Measurements from ENCODE around the gene BPIFB1. TPM values are rescaled to one million over a fixed set of nuclear protein-coding genes. Genes with fewer than 3 reads are reported as not detected.

BPIFB1 gene
- total RNA-seq, 6 experiments from 2014 or later, result not detected

GRCh38 chr20:33299111-33299603, 16.1 kb downstream of the BPIFB1 start:
- no peak overlapping the region for H3K27ac Mint-ChIP-seq
- no peak overlapping the region for H3K4me3 Mint-ChIP-seq
- peaks cover 20% of the 10 kb centered on the region for H3K27me3 Mint-ChIP-seq (ENCODE audit: insufficient read depth)

DNA sequence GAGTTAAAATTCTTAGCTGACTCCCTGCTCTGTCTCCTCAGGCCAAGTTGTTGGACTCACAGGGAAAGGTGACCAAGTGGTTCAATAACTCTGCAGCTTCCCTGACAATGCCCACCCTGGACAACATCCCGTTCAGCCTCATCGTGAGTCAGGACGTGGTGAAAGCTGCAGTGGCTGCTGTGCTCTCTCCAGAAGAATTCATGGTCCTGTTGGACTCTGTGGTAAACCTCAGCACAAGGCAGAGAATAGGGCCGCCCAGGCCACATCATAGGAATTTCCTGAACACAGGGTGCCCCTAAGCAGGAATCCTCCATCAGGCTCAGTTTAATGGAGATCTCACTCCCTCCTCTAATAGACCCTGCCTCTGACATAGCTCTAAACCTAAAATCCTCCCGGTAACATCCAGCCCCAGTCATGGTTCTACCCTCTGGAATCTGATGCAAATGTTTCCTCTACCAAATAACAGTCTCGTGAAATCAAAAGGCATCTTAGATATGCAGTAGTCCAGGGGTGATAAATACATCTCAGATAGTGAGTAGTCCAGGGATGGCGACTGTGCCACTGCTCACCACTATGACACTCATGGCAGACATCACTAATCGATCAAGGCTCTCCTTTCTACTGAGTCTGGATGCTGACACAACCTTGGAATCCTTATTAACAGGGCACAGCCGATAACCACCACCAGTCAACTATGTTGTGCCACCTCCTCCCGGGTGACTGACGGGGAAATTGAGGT, 18.3 kb downstream of the BPIFB1 start:
- Mint-ChIP-seq H3K4me3 (no peak overlapping the region), H3K9me3 (peaks cover 5% of the 10 kb centered on the region), H3K36me3 (ENCODE audit: low read depth) (peaks cover 6% of the 10 kb centered on the region), H3K27me3 (ENCODE audit: insufficient read depth) (peaks cover 18% of the 10 kb centered on the region), H3K4me1 (ENCODE audit: low read depth) (peaks cover 23% of the 10 kb centered on the region), H3K27ac (peak overlapping the region; percentile 59)
- peak; percentile 65 for DNase-seq
- no peak for TF ChIP-seq CTCF (IDR thresholded peaks at IDR 0.05)

More at GRCh38 chr20:33299111-33299603, 16.1 kb downstream of the BPIFB1 start:
- peaks cover 6% of the 10 kb centered on the region for H3K36me3 Mint-ChIP-seq (ENCODE audit: low read depth)
- DNase-seq, result peak; percentile 16
- TF ChIP-seq CTCF (IDR thresholded peaks at IDR 0.05), result peak; percentile 98
- peaks cover 12% of the 10 kb centered on the region for H3K4me1 Mint-ChIP-seq (ENCODE audit: low read depth)
- H3K9me3 Mint-ChIP-seq, result peaks cover 5% of the 10 kb centered on the region

DNA sequence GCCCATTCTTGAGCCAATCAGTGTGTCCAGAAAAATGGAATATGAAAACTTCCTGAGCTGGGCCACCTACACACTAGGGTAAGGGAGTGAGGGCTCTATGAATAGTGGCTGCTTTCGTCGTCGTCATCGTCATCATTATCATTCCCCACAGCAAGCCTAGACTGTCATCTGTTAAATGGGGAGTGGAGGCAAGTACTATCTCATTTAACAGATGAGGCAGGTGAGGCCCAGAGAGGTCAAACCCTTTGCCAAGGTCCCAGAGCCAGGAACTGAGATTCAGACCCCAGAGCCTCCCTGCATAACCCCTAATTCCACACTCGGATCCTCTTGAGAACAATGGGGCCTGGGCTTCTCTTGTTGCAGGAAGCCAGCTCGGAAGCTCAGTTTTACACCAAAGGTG, 20.6 kb downstream of the BPIFB1 start:
- H3K27me3 Mint-ChIP-seq (ENCODE audit: insufficient read depth), result peaks cover 9% of the 10 kb centered on the region
- no peak overlapping the region for H3K27ac Mint-ChIP-seq
- peaks cover 6% of the 10 kb centered on the region for H3K36me3 Mint-ChIP-seq (ENCODE audit: low read depth)

DNA sequence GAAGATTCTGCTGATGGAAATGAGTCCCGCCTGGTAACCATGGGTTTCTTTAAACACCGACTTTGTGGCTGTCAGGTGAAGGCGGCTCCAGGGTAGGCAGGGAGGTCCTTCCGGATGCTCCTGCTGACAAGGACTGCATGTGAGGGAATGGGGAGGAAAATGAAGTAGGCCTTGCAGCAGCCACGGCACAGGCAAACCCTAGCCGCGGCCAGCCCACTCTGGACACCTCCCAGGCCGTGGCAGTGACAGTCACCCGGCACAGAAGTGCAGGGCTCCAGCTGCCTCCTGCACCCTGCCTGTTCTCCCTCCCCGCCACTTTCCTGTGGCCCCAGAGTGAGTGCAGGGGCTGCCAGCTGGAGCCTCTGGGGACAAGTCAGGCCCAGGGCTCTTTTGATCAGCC, 21.0 kb downstream of the BPIFB1 start:
- Mint-ChIP-seq H3K9me3 (peaks cover 5% of the 10 kb centered on the region), H3K4me3 (no peak overlapping the region), H3K36me3 (ENCODE audit: low read depth) (peaks cover 6% of the 10 kb centered on the region), H3K27ac (no peak overlapping the region), H3K27me3 (ENCODE audit: insufficient read depth) (peaks cover 9% of the 10 kb centered on the region), H3K4me1 (ENCODE audit: low read depth) (peaks cover 23% of the 10 kb centered on the region)
- no peak for TF ChIP-seq CTCF (IDR thresholded peaks at IDR 0.05)
- no peak for DNase-seq

More for the DNA sequence above, 20.6 kb downstream of the BPIFB1 start:
- no peak for DNase-seq
- peaks cover 23% of the 10 kb centered on the region for H3K4me1 Mint-ChIP-seq (ENCODE audit: low read depth)
- no peak overlapping the region for H3K4me3 Mint-ChIP-seq
- no peak for TF ChIP-seq CTCF (IDR thresholded peaks at IDR 0.05)
- peaks cover 5% of the 10 kb centered on the region for H3K9me3 Mint-ChIP-seq

DNA sequence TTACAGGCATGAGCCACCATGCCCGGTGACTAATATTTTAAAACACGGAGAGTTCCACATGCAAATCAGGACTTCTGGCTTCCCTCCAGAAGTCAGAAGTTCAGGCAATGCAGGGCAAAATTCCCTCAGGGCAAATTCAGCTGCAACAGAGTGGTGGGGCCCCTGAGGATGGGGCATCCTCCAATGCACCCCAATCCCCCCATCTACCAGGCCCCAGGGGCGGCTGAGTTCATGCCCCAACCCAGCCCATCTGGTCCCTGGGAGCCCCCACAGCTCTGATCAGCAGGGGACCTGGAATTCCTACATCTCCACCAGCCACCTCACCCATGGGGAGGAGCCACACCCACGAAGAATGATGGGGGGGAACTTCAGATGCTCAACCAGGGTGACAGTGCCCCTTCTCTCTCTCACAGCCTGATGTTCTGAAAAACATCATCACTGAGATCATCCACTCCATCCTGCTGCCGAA, 22.6 kb downstream of the BPIFB1 start:
- Mint-ChIP-seq H3K27ac (no peak overlapping the region), H3K36me3 (ENCODE audit: low read depth) (peaks cover 6% of the 10 kb centered on the region), H3K27me3 (ENCODE audit: insufficient read depth) (peaks cover 13% of the 10 kb centered on the region), H3K9me3 (peaks cover 5% of the 10 kb centered on the region), H3K4me1 (ENCODE audit: low read depth) (peaks cover 22% of the 10 kb centered on the region), H3K4me3 (no peak overlapping the region)
- TF ChIP-seq CTCF (IDR thresholded peaks at IDR 0.05), result no peak
- DNase-seq, result peak; percentile 50

All from HFFc6 (cell line).